ENCODE results near the gene APBA2. TPM values are rescaled to one million over a fixed set of nuclear protein-coding genes. Genes with fewer than 3 reads are reported as not detected.
"Not testable (repeated sequence)": the region's sequence is repeated elsewhere in the genome, so short reads cannot be mapped to it uniquely, and the experiment has no call there.

The APBA2 gene
- total RNA-seq, 6 experiments from 2014 or later: 5.3 to 6.5 (median 6.1) TPM

- Mint-ChIP-seq H3K4me3 (no peak overlapping the region), H3K4me1 (ENCODE audit: low read depth) (peaks cover 6% of the 10 kb centered on the region; the same call in 1 of the 2 replicates), H3K9me3 (peaks cover 3% of the 10 kb centered on the region; the same call in 1 of the 2 replicates), H3K27me3 (ENCODE audit: insufficient read depth) (peaks cover 2% of the 10 kb centered on the region), H3K36me3 (ENCODE audit: low read depth) (no peaks in the 10 kb centered on the region), H3K27ac (no peak overlapping the region)
- TF ChIP-seq CTCF (IDR thresholded peaks at IDR 0.05): no peak
- DNase-seq: no peak
Measured at GRCh38 chr15:29039466-29040369, 153.9 kb downstream of the APBA2 start.

- no peaks in the 10 kb centered on the region for H3K36me3 Mint-ChIP-seq (ENCODE audit: low read depth)
- no peak for DNase-seq
- TF ChIP-seq CTCF (IDR thresholded peaks at IDR 0.05): no peak
- H3K4me3 Mint-ChIP-seq: no peak overlapping the region
- no peaks in the 10 kb centered on the region for H3K9me3 Mint-ChIP-seq
- peaks cover 8% of the 10 kb centered on the region; the same call in 1 of the 2 replicates for H3K4me1 Mint-ChIP-seq (ENCODE audit: low read depth)
- H3K27ac Mint-ChIP-seq: no peak overlapping the region
- H3K27me3 Mint-ChIP-seq (ENCODE audit: insufficient read depth): peaks cover 2% of the 10 kb centered on the region
Measured at GRCh38 chr15:29040370-29040751, 154.6 kb downstream of the APBA2 start.

GRCh38 chr15:29043736-29044502 lies 158.1 kb downstream of the APBA2 start:
- Mint-ChIP-seq H3K27ac (no peak overlapping the region), H3K27me3 (ENCODE audit: insufficient read depth) (no peaks in the 10 kb centered on the region; the same call in 1 of the 2 replicates), H3K36me3 (ENCODE audit: low read depth) (no peaks in the 10 kb centered on the region), H3K9me3 (no peaks in the 10 kb centered on the region), H3K4me3 (no peak overlapping the region), H3K4me1 (ENCODE audit: low read depth) (peaks cover 15% of the 10 kb centered on the region; the same call in 1 of the 2 replicates)
- no peak for TF ChIP-seq CTCF (IDR thresholded peaks at IDR 0.05)
- no peak for DNase-seq

GRCh38 chr15:29044503-29044901 lies 158.7 kb downstream of the APBA2 start:
- Mint-ChIP-seq H3K4me1 (ENCODE audit: low read depth) (peaks cover 15% of the 10 kb centered on the region; the same call in 1 of the 2 replicates), H3K36me3 (ENCODE audit: low read depth) (no peaks in the 10 kb centered on the region), H3K4me3 (no peak overlapping the region), H3K27ac (no peak overlapping the region), H3K9me3 (no peaks in the 10 kb centered on the region), H3K27me3 (ENCODE audit: insufficient read depth) (no peaks in the 10 kb centered on the region; the same call in 1 of the 2 replicates)
- no peak for DNase-seq
- TF ChIP-seq CTCF (IDR thresholded peaks at IDR 0.05): no peak

- not testable (repeated sequence) for H3K27me3 Mint-ChIP-seq (ENCODE audit: insufficient read depth); H3K27ac Mint-ChIP-seq; H3K9me3 Mint-ChIP-seq
Measured at GRCh38 chr15:29045161-29045560, 159.4 kb downstream of the APBA2 start.

More at GRCh38 chr15:29045161-29045560, 159.4 kb downstream of the APBA2 start:
- DNase-seq; H3K36me3 Mint-ChIP-seq (ENCODE audit: low read depth); H3K4me3 Mint-ChIP-seq: not testable (repeated sequence)
- peaks cover 15% of the 10 kb centered on the region; the same call in 1 of the 2 replicates for H3K4me1 Mint-ChIP-seq (ENCODE audit: low read depth)
